Measurements from ENCODE around the gene SLC40A1. TPM values are rescaled to one million over a fixed set of nuclear protein-coding genes. Genes with fewer than 3 reads are reported as not detected.

The SLC40A1 gene
- total and polyA plus RNA-seq, 2 donors (not counting 3 experiments of a cell fraction or from before 2014, with no cell fraction given) = 8.5 to 15.1 TPM

- H3K4me1 ChIP-seq (ENCODE audit: control insufficient read depth, extremely low read depth, insufficient read depth, low read length) = peaks cover 3% of the 10 kb centered on the region
- H3K9me3 ChIP-seq (replicated peaks; ENCODE audit: control insufficient read depth, insufficient read depth, low read length) = no peaks in the 10 kb centered on the region
- no peak overlapping the region for H3K4me3 ChIP-seq (replicated peaks in 1 of 3; ENCODE audit: insufficient read depth in 1 of 3, low read depth in 1 of 3, low read length in 3 of 3)
- ChIA-PET CTCF (interaction anchor here (0.9 kb wide), 1 partner anchor 15 kb away, joined by 3 read pairs; no protein-coding TSS in a partner anchor), POLR2A (no interaction called here)
- TF ChIP-seq MYC (IDR thresholded peaks at IDR 0.05; ENCODE audit: low read depth, low read length) (no peak), JUN (IDR thresholded peaks at IDR 0.05; ENCODE audit: borderline replicate concordance, insufficient read depth, insufficient read length, low read depth) (no peak), GATA2 (IDR thresholded peaks at IDR 0.05; ENCODE audit: insufficient read depth, insufficient read length, low read depth, low read length) (no peak), FOS (IDR thresholded peaks at IDR 0.05; ENCODE audit: borderline replicate concordance, insufficient read depth, low read length) (no peak), CTCF (IDR thresholded peaks at IDR 0.05; ENCODE audit: extremely low read depth in 1 of 2, insufficient read depth in 1 of 2, low read depth in 1 of 2, low read length in 2 of 2) (no peak), MAX (IDR thresholded peaks at IDR 0.05; ENCODE audit: insufficient read depth, insufficient read length) (no peak), POLR2A (IDR thresholded peaks at IDR 0.05; ENCODE audit: low read depth, low read length) (no peak), EZH2 (IDR thresholded peaks at IDR 0.05; ENCODE audit: borderline replicate concordance, low read depth, low read length, severe bottlenecking) (no peak), POLR2AphosphoS5 (IDR thresholded peaks at IDR 0.05; ENCODE audit: insufficient read depth, low read depth, low read length) (no peak)
- no peaks in the 10 kb centered on the region for H4K20me1 ChIP-seq (replicated peaks; ENCODE audit: control insufficient read depth, extremely low read depth, insufficient read depth, low read length)
- no peak overlapping the region for H2AFZ ChIP-seq (ENCODE audit: low read depth, low read length)
- H3K79me2 ChIP-seq (ENCODE audit: control insufficient read depth, insufficient read depth, low read length) = no peaks in the 10 kb centered on the region
- no TSS peak for BruUV-seq (replicated peaks)
- no peaks in the 10 kb centered on the region for H3K27me3 ChIP-seq (ENCODE audit: control insufficient read depth in 2 of 2, insufficient read depth in 2 of 2, low read length in 2 of 2)
- H3K9me1 ChIP-seq (replicated peaks; ENCODE audit: control insufficient read depth, extremely low read depth, insufficient read depth, low read length) = no peaks in the 10 kb centered on the region
- peak overlapping the region; percentile 17 for H3K4me2 ChIP-seq (ENCODE audit: insufficient read depth, low read length)
- DNase-seq (ENCODE audit: low read depth, low spot score) (peak; percentile 26), FAIRE-seq (no peak)
- no peak overlapping the region for H3K27ac ChIP-seq (ENCODE audit: insufficient read depth, low read depth, low read length)
- dilution Hi-C loops (cut with MboI; ENCODE audit: extremely low pct_ligation_motif_present, low sequenced_read_pairs) (no loop called here), intact Hi-C loops (cut with micrococcal nuclease) (no loop called here)
- H3K9ac ChIP-seq (replicated peaks; ENCODE audit: extremely low read depth, insufficient read depth, low read length) = no peak overlapping the region
- no peaks in the 10 kb centered on the region for H3K36me3 ChIP-seq (ENCODE audit: control insufficient read depth in 2 of 2, extremely low read depth in 1 of 2, insufficient read depth in 2 of 2, low read length in 2 of 2)
Observed at GRCh38 chr2:189592353-189592984, 11.9 kb upstream of the SLC40A1 start.
